Heart right ventricle (tissue), 16 donors: ENCODE measurements around the gene PDSS2. TPM values are rescaled to one million over a fixed set of nuclear protein-coding genes. Genes with fewer than 3 reads are reported as not detected.

Experiments used
- ATAC-seq, 8 donors: fragments of 200-7000 bp; cut with Tn5 transposase; one replicate each; pipeline ENCODE4 v1.9.1; 2020; ENCODE audit warnings: mild to moderate bottlenecking in 8 of 8, moderate library complexity in 8 of 8, moderate number of reproducible peaks in 1 of 8
- DNase-seq, 2 donors: peaks; one replicate each; pipeline ENCODE4 v3.0.0-alpha.2; 2020
- H3K27ac ChIP-seq, 10 donors: fragments of 200-600 bp; sonication (generic) in 2 of 10; one replicate each; pipeline versions ENCODE4 v1.5.0 to v1.8.0; 2020 to 2022; ENCODE audit warnings: mild to moderate bottlenecking in 3 of 10
- H3K27me3 ChIP-seq, 7 donors: fragments of 200-600 bp; one replicate each; pipeline ENCODE4 v1.8.0; 2021 to 2022; ENCODE audit warnings: mild to moderate bottlenecking in 2 of 7
- H3K36me3 ChIP-seq, 9 donors: fragments of 200-600 bp; sonication (generic) in 1 of 9; one replicate each; pipeline versions ENCODE4 v1.5.0 to v1.8.0; 2020 to 2022; ENCODE audit warnings: mild to moderate bottlenecking in 2 of 9
- H3K4me1 ChIP-seq, 9 donors: fragments of 200-600 bp; sonication (generic) in 1 of 9; one replicate each; pipeline versions ENCODE4 v1.5.0 to v1.8.0; 2020 to 2022; ENCODE audit warnings: mild to moderate bottlenecking in 4 of 9
- H3K4me3 ChIP-seq, 10 donors: fragments of 200-600 bp; sonication (generic) in 2 of 10; one replicate each; pipeline versions ENCODE4 v1.5.0 to v1.8.0; 2020 to 2022; ENCODE audit warnings: mild to moderate bottlenecking in 7 of 10, moderate library complexity in 2 of 10
- H3K9me3 ChIP-seq, 11 donors: fragments of 200-600 bp in 10 of 11; sonication (generic) in 2 of 11; one replicate each; pipeline versions ENCODE4 v1.5.0 to v1.8.0; 2013 to 2022; ENCODE audit warnings: mild to moderate bottlenecking in 2 of 11, control low read depth in 1 of 11, moderate library complexity in 1 of 11
- CTCF ChIP-seq, 9 donors: fragments of 200-600 bp; sonication (generic) in 2 of 9; IDR thresholded peaks; one replicate each; pipeline versions ENCODE4 v1.5.0 to v1.8.0; 2021 to 2022; ENCODE audit warnings: antibody characterized with exemption in 9 of 9, mild to moderate bottlenecking in 5 of 9, moderate library complexity in 1 of 9
- WGBS, 2 donors: extraction: QIAGEN DNeasy Blood & Tissue Kit; methylation state at CpG; one replicate each; pipeline ENCODE4 v1.1.7; 2013; ENCODE audit warnings: inconsistent platforms in 1 of 2; 5-methylcytosine and 5-hydroxymethylcytosine counted together
- intact Hi-C, 10 donors: fragments of 100-400 bp; cut with DNase I; formaldehyde crosslinking; loops; one replicate each; pipeline versions ENCODE4 v1.11.1 to v1.14.2; 2022
- polyA plus RNA-seq, 2 donors: library from polyadenylated mRNA; stranded (reverse); fragments of 200-250 nt; gene quantifications; one replicate each; pipeline ENCODE4 v1.2.3, GENCODE V29; 2013
- total RNA-seq, 10 donors: library from RNA; stranded (reverse); fragmentation: NEBNext Ultra II Directional in 3 of 10; extraction: Animal tissue kit (Norgen Biotek cat#: 25700) in 3 of 10; gene quantifications; one replicate each; pipeline versions ENCODE4 v1.2.1 to v1.2.4, GENCODE V29; 2021 to 2023
- donor health status: Arrhythmogenic right ventricular cardiomyopathy.
- donor health status: ischemic (EF 13 %, LVEDD 7.1; RV severe dilation, severe dysfunction).
- donor health status: healthy with polysubstance abuse.
- donor health status: DM: no; HTN: yes; CAD: no.
- donor health status: DM: no; HTN: no; CAD: no.
- donor health status: ischemic (EF 25% LVEDD 6.9; RV normal size, moderate dysfunction).
- donor health status: ischemic (EF 25% LVEDD 5.7; RV mildly dilated, moderate dysfunction).
- donor health status: healthy.
- donor health status: DM: yes; HTN: yes; CAD: no.
- donor health status: Ischemic cardiomyopathy.
- donor health status: ischemic (EF 35%, LVEDD 5.7; RV mildly dilated, moderate dysfunction).
- donor health status: nonischemic (EF 11% LVEDD 7.7; RV severe dilation, severe dysfunction).
- donor health status: DM: yes; HTN: yes; CAD: no.
- donor health status: PGD.
- donor health status: ischemic (EF 29% LVEDD 5.4; RV normal size, mild dysfunction).
- donor health status: nonischemic (EF 23%, LVEDD 6.1; RV moderate dilation, normal function).

PDSS2 gene
- total and polyA plus RNA-seq, 12 donors = 5.5 to 22.2 (median 18.0) TPM

GRCh38 chr6:107221519-107221918 lies 237.8 kb downstream of the PDSS2 start:
- H3K4me3 ChIP-seq = no peak overlapping the region
- DNase-seq (no peak), ATAC-seq (no peak)
- no peaks in the 10 kb centered on the region for H3K36me3 ChIP-seq
- no peak for TF ChIP-seq CTCF (IDR thresholded peaks at IDR 0.05)
- 93 to 97% methylated on average over 2 of the region's 2 CpGs for WGBS, 2 donors
- intact Hi-C loops = no loop called here
- H3K9me3 ChIP-seq = no peaks in the 10 kb centered on the region
- H3K27ac ChIP-seq = no peak overlapping the region
- no peaks in the 10 kb centered on the region for H3K27me3 ChIP-seq
- peaks cover 0 to 7% (median 0%) of the 10 kb centered on the region in 9 donors for H3K4me1 ChIP-seq

- H3K4me3 ChIP-seq = no peak overlapping the region
- peaks cover 0 to 7% (median 0%) of the 10 kb centered on the region in 9 donors for H3K4me1 ChIP-seq
- 96 to 97% methylated on average over 4 of the region's 4 CpGs for WGBS, 2 donors
- H3K27me3 ChIP-seq = no peaks in the 10 kb centered on the region
- H3K27ac ChIP-seq = no peak overlapping the region
- intact Hi-C loops = no loop called here
- DNase-seq (no peak), ATAC-seq (no peak)
- no peaks in the 10 kb centered on the region for H3K36me3 ChIP-seq
- no peak for TF ChIP-seq CTCF (IDR thresholded peaks at IDR 0.05)
- no peaks in the 10 kb centered on the region for H3K9me3 ChIP-seq
These were observed 239.5 kb downstream of the PDSS2 start for GRCh38 chr6:107219851-107220250.

- no peak overlapping the region for H3K4me3 ChIP-seq
- intact Hi-C loops = no loop called here
- H3K9me3 ChIP-seq = no peaks in the 10 kb centered on the region
- H3K36me3 ChIP-seq = no peaks in the 10 kb centered on the region
- ATAC-seq (no peak), DNase-seq (no peak)
- peaks cover 0 to 7% (median 0%) of the 10 kb centered on the region in 9 donors for H3K4me1 ChIP-seq
- no peak overlapping the region for H3K27ac ChIP-seq
- WGBS, 2 donors = 49 to 58% methylated on average over 2 of the region's 2 CpGs
- H3K27me3 ChIP-seq = no peaks in the 10 kb centered on the region
- no peak for TF ChIP-seq CTCF (IDR thresholded peaks at IDR 0.05)
These were observed 241.2 kb downstream of the PDSS2 start for GRCh38 chr6:107218142-107218541.

GRCh38 chr6:107217248-107217647 lies 242.1 kb downstream of the PDSS2 start:
- Histone ChIP-seq H3K27me3 (no peaks in the 10 kb centered on the region), H3K9me3 (no peaks in the 10 kb centered on the region), H3K4me1 (peaks cover 0 to 7% (median 0%) of the 10 kb centered on the region in 9 donors), H3K27ac (no peak overlapping the region), H3K4me3 (no peak overlapping the region), H3K36me3 (no peaks in the 10 kb centered on the region)
- TF ChIP-seq CTCF (IDR thresholded peaks at IDR 0.05) = no peak
- DNase-seq = no peak
- no peak for ATAC-seq
- intact Hi-C loops = no loop called here
